ENCODE data around the gene TMEM135. TPM values are rescaled to one million over a fixed set of nuclear protein-coding genes. Genes with fewer than 3 reads are reported as not detected.

The TMEM135 gene
- total and polyA plus RNA-seq, 2 donors from 2014 or later = 12.0 to 24.6 TPM

DNA sequence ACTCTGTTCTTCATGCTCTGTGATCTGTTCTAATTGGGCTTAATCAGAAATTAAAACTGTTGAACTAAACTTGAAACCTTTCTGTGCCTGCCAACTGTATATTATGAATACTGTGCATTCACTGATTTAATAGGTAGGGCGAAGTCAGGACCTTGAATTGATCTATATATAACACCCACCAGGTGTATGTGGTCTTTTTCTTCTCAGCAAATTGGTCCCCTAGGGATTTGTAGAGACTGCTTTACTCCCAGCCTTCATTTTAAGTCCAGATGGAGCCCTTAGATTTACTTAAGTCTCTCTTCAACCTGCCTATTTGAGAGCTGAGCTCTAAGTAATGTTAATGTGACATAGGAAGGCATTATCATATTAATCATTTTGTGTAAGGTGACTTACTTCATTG, 257.5 kb downstream of the TMEM135 start:
- H3K27me3 ChIP-seq (ENCODE audit: control insufficient read depth, insufficient read depth, low read length) = no peaks in the 10 kb centered on the region
- intact Hi-C loops (cut with DNase I) = loop anchor here (10.0 kb wide), 1 partner anchor 430 kb away; no protein-coding TSS in a partner anchor
- H3K4me3 ChIP-seq (ENCODE audit: low read length in 3 of 3) = no peak overlapping the region
- peaks cover 0 to 2% (median 0%) of the 10 kb centered on the region in 3 donors for H3K4me1 ChIP-seq (ENCODE audit: control insufficient read depth in 2 of 3, insufficient read depth in 2 of 3, low read depth in 1 of 3, low read length in 3 of 3)
- TF ChIP-seq, protein P1, sequence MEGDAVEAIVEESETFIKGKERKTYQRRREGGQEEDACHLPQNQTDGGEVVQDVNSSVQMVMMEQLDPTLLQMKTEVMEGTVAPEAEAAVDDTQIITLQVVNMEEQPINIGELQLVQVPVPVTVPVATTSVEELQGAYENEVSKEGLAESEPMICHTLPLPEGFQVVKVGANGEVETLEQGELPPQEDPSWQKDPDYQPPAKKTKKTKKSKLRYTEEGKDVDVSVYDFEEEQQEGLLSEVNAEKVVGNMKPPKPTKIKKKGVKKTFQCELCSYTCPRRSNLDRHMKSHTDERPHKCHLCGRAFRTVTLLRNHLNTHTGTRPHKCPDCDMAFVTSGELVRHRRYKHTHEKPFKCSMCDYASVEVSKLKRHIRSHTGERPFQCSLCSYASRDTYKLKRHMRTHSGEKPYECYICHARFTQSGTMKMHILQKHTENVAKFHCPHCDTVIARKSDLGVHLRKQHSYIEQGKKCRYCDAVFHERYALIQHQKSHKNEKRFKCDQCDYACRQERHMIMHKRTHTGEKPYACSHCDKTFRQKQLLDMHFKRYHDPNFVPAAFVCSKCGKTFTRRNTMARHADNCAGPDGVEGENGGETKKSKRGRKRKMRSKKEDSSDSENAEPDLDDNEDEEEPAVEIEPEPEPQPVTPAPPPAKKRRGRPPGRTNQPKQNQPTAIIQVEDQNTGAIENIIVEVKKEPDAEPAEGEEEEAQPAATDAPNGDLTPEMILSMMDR (IDR thresholded peaks at IDR 0.05; ENCODE audit: borderline replicate concordance, extremely low read depth, insufficient read depth) = no peak
- no peak for DNase-seq
- no peaks in the 10 kb centered on the region for H3K9me3 ChIP-seq (ENCODE audit: control insufficient read depth in 2 of 3, insufficient read depth in 1 of 3, low read length in 3 of 3)
- H3K9ac ChIP-seq (ENCODE audit: low read length in 3 of 3) = no peak overlapping the region
- H3K27ac ChIP-seq (ENCODE audit: low read depth in 2 of 2, low read length in 2 of 2) = no peak overlapping the region
- no peaks in the 10 kb centered on the region for H3K36me3 ChIP-seq (ENCODE audit: control insufficient read depth in 2 of 3, insufficient read depth in 3 of 3, low read length in 3 of 3)
- no peak for FAIRE-seq

DNA sequence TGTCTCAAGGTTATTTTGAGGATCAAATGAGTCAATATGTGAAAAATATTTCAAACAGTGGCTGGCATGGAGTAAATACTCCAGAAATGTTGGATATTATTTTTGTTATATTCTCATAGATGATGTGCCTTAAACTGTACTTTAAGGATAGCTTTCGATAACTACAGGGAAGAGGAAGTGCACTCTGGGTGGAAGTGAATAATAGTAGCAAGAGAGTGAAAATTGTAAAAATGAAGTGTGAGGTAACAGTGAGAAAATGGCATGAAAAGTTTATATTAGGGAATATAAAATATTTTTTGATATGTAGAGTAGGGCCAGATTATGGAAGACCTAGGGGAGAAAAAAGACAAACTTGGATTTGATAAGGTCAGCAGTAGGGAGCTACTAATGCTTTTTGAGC, 258.9 kb downstream of the TMEM135 start:
- no peak overlapping the region for H3K9ac ChIP-seq (ENCODE audit: low read length in 3 of 3)
- FAIRE-seq (no peak), DNase-seq (no peak)
- H3K27me3 ChIP-seq (ENCODE audit: control insufficient read depth, insufficient read depth, low read length) = no peaks in the 10 kb centered on the region
- H3K9me3 ChIP-seq (ENCODE audit: control insufficient read depth in 2 of 3, insufficient read depth in 1 of 3, low read length in 3 of 3) = no peaks in the 10 kb centered on the region
- H3K27ac ChIP-seq (ENCODE audit: low read depth in 2 of 2, low read length in 2 of 2) = no peak overlapping the region
- TF ChIP-seq, protein P1 (IDR thresholded peaks at IDR 0.05; ENCODE audit: borderline replicate concordance, extremely low read depth, insufficient read depth) = no peak
- H3K4me3 ChIP-seq (ENCODE audit: low read length in 3 of 3) = no peak overlapping the region
- no peaks in the 10 kb centered on the region for H3K36me3 ChIP-seq (ENCODE audit: control insufficient read depth in 2 of 3, insufficient read depth in 3 of 3, low read length in 3 of 3)
- H3K4me1 ChIP-seq (ENCODE audit: control insufficient read depth in 2 of 3, insufficient read depth in 2 of 3, low read depth in 1 of 3, low read length in 3 of 3) = peaks cover 0 to 2% (median 0%) of the 10 kb centered on the region in 3 donors
- intact Hi-C loops (cut with DNase I) = loop anchor here (10.0 kb wide), 1 partner anchor 432 kb away; no protein-coding TSS in a partner anchor

DNA sequence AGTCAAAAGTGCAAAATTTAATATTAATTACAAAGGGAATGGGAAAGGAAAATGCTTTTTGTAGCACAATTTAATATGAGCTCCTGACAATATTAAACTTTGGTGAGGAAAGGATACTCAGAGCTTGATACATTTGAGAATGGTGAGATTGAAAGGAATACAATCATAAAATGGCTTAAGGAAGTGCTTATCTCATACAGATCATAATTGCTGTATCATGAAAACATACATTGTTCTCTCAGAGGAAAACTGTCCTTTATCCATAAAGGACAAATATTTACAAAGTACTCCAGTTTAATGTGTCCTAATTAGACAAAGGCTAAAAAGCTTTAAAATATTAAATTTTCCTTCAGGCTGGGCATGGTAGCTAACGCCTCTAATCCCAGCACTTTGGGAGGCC, 260.4 kb downstream of the TMEM135 start:
- peaks cover 0 to 2% (median 0%) of the 10 kb centered on the region in 3 donors for H3K4me1 ChIP-seq (ENCODE audit: control insufficient read depth in 2 of 3, insufficient read depth in 2 of 3, low read depth in 1 of 3, low read length in 3 of 3)
- no peak overlapping the region for H3K27ac ChIP-seq (ENCODE audit: low read depth in 2 of 2, low read length in 2 of 2)
- no peak overlapping the region for H3K4me3 ChIP-seq (ENCODE audit: low read length in 3 of 3)
- FAIRE-seq = no peak
- TF ChIP-seq, protein P1 (IDR thresholded peaks at IDR 0.05; ENCODE audit: borderline replicate concordance, extremely low read depth, insufficient read depth) = no peak
- no peak overlapping the region for H3K9ac ChIP-seq (ENCODE audit: low read length in 3 of 3)
- intact Hi-C loops (cut with DNase I) = loop anchor here (10.0 kb wide), 1 partner anchor 433 kb away; no protein-coding TSS in a partner anchor
- H3K9me3 ChIP-seq (ENCODE audit: control insufficient read depth in 2 of 3, insufficient read depth in 1 of 3, low read length in 3 of 3) = no peaks in the 10 kb centered on the region
- no peak for DNase-seq
- H3K36me3 ChIP-seq (ENCODE audit: control insufficient read depth in 2 of 3, insufficient read depth in 3 of 3, low read length in 3 of 3) = no peaks in the 10 kb centered on the region
- H3K27me3 ChIP-seq (ENCODE audit: control insufficient read depth, insufficient read depth, low read length) = no peaks in the 10 kb centered on the region

DNA sequence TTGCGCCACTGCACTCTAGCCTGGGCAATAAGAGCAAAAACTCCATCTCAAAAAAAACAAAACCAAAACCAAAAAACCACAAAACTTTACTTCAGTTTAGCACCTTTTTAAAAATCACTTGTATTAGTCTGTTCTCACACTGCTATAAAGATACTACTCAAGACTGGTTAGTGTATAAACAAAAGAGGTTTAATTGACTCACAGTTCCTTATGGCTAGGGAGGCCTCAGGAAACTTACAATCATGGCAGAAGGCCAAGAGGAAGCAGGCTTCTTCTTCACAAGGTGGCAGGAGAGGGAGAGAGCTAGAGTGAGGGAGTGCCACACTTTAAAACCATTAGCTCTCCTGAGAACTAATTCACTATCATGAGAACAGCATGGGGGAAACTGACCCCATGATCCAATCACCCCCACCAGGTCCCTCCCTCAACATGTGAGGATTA, 261.3 kb downstream of the TMEM135 start:
- intact Hi-C loops (cut with DNase I) = loop anchor here (10.0 kb wide), 1 partner anchor 434 kb away; no protein-coding TSS in a partner anchor
- FAIRE-seq = no peak

More for the DNA sequence above, 261.3 kb downstream of the TMEM135 start:
- Histone ChIP-seq H3K9me3 (ENCODE audit: control insufficient read depth in 2 of 3, insufficient read depth in 1 of 3, low read length in 3 of 3) (no peaks in the 10 kb centered on the region), H3K36me3 (ENCODE audit: control insufficient read depth in 2 of 3, insufficient read depth in 3 of 3, low read length in 3 of 3) (no peaks in the 10 kb centered on the region), H3K27ac (ENCODE audit: low read depth in 2 of 2, low read length in 2 of 2) (no peak overlapping the region), H3K27me3 (ENCODE audit: control insufficient read depth, insufficient read depth, low read length) (no peaks in the 10 kb centered on the region), H3K9ac (ENCODE audit: low read length in 3 of 3) (no peak overlapping the region), H3K4me3 (ENCODE audit: low read length in 3 of 3) (no peak overlapping the region), H3K4me1 (ENCODE audit: control insufficient read depth in 2 of 3, insufficient read depth in 2 of 3, low read depth in 1 of 3, low read length in 3 of 3) (peaks cover 0 to 2% (median 0%) of the 10 kb centered on the region in 3 donors)
- no peak for DNase-seq
- TF ChIP-seq, protein P1 (IDR thresholded peaks at IDR 0.05; ENCODE audit: borderline replicate concordance, extremely low read depth, insufficient read depth) = no peak

Data from kidney (tissue), 14 donors.